ENCODE measurements around the gene SPTBN5. TPM values are rescaled to one million over a fixed set of nuclear protein-coding genes. Genes with fewer than 3 reads are reported as not detected.

SPTBN5 gene
- total RNA-seq, 3 donors from 2014 or later (not counting 1 experiment from before 2014, with no cell fraction given), result 4.1 to 6.0 (median 5.2) TPM

- no peak overlapping the region for H3K27ac ChIP-seq (ENCODE audit: low read length)
- no peaks in the 10 kb centered on the region for H3K9me3 ChIP-seq (ENCODE audit: control insufficient read depth, insufficient read depth, low read length)
- TF ChIP-seq CTCF (IDR thresholded peaks at IDR 0.05), result no peak
- Mint-ChIP-seq H3K27me3 (ENCODE audit: low read depth in 2 of 2) (no peaks in the 10 kb centered on the region), H3K4me3 (no peak overlapping the region), H3K36me3 (no peaks in the 10 kb centered on the region), H3K27ac (no peak overlapping the region), H3K4me1 (peaks cover 12 to 14% of the 10 kb centered on the region in 2 donors), H3K9me3 (no peaks in the 10 kb centered on the region)
- intact Hi-C loops (cut with micrococcal nuclease), result no loop called here
- ATAC-seq (no peak), DNase-seq (no peak)
- peaks cover 10% of the 10 kb centered on the region for H3K4me1 ChIP-seq (ENCODE audit: control insufficient read depth, insufficient read depth, low read length)
- no peaks in the 10 kb centered on the region for H3K36me3 ChIP-seq (ENCODE audit: control insufficient read depth, insufficient read depth, low read length)
- WGBS (ENCODE audit: insufficient coverage), result 93% methylated on average over 10 of the region's 10 CpGs
- H3K27me3 ChIP-seq (ENCODE audit: control insufficient read depth, insufficient read depth, low read length), result no peaks in the 10 kb centered on the region
- no peak overlapping the region for H3K4me3 ChIP-seq (ENCODE audit: low read length)
Observed at GRCh38 chr15:41806291-41807181, 87.3 kb downstream of the SPTBN5 start.

GRCh38 chr15:41805711-41806110 lies 88.1 kb downstream of the SPTBN5 start:
- 88% methylated on average over 3 of the region's 3 CpGs for WGBS (ENCODE audit: insufficient coverage)
- H3K4me3 Mint-ChIP-seq, result no peak overlapping the region
- Histone ChIP-seq H3K4me1 (ENCODE audit: control insufficient read depth, insufficient read depth, low read length) (peaks cover 3% of the 10 kb centered on the region), H3K9me3 (ENCODE audit: control insufficient read depth, insufficient read depth, low read length) (no peaks in the 10 kb centered on the region), H3K27ac (ENCODE audit: low read length) (no peak overlapping the region), H3K4me3 (ENCODE audit: low read length) (no peak overlapping the region), H3K36me3 (ENCODE audit: control insufficient read depth, insufficient read depth, low read length) (peaks cover 4% of the 10 kb centered on the region), H3K27me3 (ENCODE audit: control insufficient read depth, insufficient read depth, low read length) (no peaks in the 10 kb centered on the region)
- DNase-seq (no peak), ATAC-seq (no peak)
- no peaks in the 10 kb centered on the region for H3K36me3 Mint-ChIP-seq
- intact Hi-C loops (cut with micrococcal nuclease), result no loop called here
- H3K27me3 Mint-ChIP-seq (ENCODE audit: low read depth in 2 of 2), result no peaks in the 10 kb centered on the region
- peaks cover 8 to 9% of the 10 kb centered on the region in 2 donors for H3K4me1 Mint-ChIP-seq
- H3K27ac Mint-ChIP-seq, result no peak overlapping the region
- no peaks in the 10 kb centered on the region for H3K9me3 Mint-ChIP-seq
- no peak for TF ChIP-seq CTCF (IDR thresholded peaks at IDR 0.05)

- ATAC-seq (no peak), DNase-seq (no peak)
- intact Hi-C loops (cut with micrococcal nuclease), result no loop called here
- no peaks in the 10 kb centered on the region for H3K36me3 Mint-ChIP-seq
- no peaks in the 10 kb centered on the region for H3K27me3 Mint-ChIP-seq (ENCODE audit: low read depth in 2 of 2)
- no peaks in the 10 kb centered on the region for H3K9me3 ChIP-seq (ENCODE audit: control insufficient read depth, insufficient read depth, low read length)
- H3K9me3 Mint-ChIP-seq, result no peaks in the 10 kb centered on the region
- H3K4me3 ChIP-seq (ENCODE audit: low read length), result no peak overlapping the region
- H3K36me3 ChIP-seq (ENCODE audit: control insufficient read depth, insufficient read depth, low read length), result peaks cover 4% of the 10 kb centered on the region
- peak overlapping the region in 1 of 2 donors; percentile 67 for H3K27ac Mint-ChIP-seq
- no peak overlapping the region for H3K4me3 Mint-ChIP-seq
- H3K27ac ChIP-seq (ENCODE audit: low read length), result no peak overlapping the region
- 61% methylated on average over 8 of the region's 8 CpGs for WGBS (ENCODE audit: insufficient coverage)
- TF ChIP-seq CTCF (IDR thresholded peaks at IDR 0.05), result no peak
- H3K4me1 Mint-ChIP-seq, result peaks cover 8 to 9% of the 10 kb centered on the region in 2 donors
- H3K27me3 ChIP-seq (ENCODE audit: control insufficient read depth, insufficient read depth, low read length), result no peaks in the 10 kb centered on the region
- peaks cover 3% of the 10 kb centered on the region for H3K4me1 ChIP-seq (ENCODE audit: control insufficient read depth, insufficient read depth, low read length)
Observed at GRCh38 chr15:41804916-41805666, 88.8 kb downstream of the SPTBN5 start.
